GM12874 (cell line): Measurements from ENCODE around the gene NTNG1.

Experiments used
- TF ChIP-seq, protein P1 (sequence below): IDR thresholded peaks from 2 replicates; pipeline ENCODE4 v1.5.1; 2011; ENCODE audit warnings: low read depth, mild to moderate bottlenecking, control low read depth, low read length, moderate library complexity; ENCODE audit not compliant: insufficient read depth

The NTNG1 gene

DNA sequence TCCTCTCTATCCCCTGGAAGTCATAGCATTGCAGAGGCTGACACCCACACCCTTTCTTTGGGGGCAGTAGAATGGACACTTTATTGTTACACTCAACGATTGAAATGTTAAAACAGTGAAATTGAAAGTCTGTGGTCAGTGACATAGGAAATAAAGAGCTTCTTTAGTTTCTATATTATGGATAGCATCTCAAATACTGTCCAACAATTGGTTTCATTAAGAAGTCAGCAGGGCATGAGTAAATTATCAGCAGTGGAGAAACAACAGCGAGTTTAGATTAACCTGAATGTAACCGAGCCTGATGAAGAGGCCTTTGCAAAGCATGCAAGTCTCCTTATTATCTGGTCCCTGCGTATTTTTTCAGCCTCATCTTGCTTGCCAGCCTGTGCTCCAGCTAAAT is 350.7 kb downstream of the NTNG1 start:
- TF ChIP-seq, protein P1, sequence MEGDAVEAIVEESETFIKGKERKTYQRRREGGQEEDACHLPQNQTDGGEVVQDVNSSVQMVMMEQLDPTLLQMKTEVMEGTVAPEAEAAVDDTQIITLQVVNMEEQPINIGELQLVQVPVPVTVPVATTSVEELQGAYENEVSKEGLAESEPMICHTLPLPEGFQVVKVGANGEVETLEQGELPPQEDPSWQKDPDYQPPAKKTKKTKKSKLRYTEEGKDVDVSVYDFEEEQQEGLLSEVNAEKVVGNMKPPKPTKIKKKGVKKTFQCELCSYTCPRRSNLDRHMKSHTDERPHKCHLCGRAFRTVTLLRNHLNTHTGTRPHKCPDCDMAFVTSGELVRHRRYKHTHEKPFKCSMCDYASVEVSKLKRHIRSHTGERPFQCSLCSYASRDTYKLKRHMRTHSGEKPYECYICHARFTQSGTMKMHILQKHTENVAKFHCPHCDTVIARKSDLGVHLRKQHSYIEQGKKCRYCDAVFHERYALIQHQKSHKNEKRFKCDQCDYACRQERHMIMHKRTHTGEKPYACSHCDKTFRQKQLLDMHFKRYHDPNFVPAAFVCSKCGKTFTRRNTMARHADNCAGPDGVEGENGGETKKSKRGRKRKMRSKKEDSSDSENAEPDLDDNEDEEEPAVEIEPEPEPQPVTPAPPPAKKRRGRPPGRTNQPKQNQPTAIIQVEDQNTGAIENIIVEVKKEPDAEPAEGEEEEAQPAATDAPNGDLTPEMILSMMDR: no peak

DNA sequence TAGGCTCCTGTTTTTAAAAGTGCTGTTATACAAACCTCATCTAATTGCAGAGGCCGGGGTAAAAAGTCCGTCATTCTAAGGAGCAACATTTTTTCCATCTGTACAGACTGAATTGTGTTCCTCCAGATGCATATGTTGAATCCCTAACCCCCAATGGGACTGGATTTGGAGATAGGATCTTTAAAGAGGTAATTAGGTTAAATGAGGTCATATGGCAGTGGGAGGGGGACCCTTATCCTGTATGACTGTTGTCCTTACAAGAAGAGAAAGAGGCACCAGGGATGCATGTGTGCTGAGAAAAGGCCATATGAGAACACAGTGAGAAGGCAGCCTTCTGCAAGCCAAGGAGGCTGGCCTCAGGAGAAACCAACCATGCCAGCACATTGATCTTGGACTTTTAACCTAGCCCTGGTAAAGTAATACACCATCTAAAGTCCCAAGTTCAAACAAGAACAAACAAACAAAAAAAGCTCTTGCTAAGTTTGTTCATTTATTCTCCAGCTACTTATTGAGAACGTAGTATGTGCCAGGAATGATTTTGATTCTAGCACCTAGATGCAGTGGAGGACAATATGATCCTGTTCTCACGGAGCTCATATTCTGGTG is 352.4 kb downstream of the NTNG1 start:
- TF ChIP-seq, protein P1: no peak

DNA sequence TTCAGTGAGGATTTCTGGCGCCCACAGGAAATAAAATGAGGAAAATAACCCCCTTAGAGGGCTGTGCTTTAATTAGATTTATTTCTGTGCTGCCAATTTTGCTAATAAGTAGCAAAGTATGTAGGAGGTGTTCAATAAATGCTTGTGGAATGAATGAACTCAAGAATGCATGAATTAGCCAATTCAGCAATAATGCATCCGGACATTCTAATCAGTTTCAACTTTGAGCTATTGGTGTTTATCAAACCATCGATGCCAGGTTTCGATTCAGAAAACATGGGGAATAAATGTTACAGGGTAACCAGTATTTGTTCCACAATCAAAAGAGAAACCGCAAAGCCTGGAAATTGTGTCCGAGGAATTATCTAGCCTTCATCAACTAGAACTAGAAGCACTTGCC is 353.2 kb downstream of the NTNG1 start:
- TF ChIP-seq, protein P1: no peak

DNA sequence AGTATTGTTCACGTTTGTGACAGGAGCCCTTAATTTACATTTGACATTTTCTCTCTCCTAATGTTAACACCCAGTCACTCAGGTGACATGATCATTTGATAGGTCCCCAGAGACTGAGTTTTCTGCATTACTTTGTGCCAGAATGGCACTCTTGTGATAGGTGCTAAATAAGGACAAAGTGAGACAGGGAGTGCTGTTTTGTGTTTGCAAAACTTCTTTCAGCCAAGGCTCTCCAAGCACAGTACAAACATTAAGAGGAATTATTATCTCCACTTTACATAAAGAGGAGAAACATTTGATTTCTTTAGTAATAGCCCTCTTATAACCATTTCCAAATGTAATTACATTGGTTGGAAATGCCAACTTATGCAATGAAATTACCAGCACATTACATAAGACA is 355.2 kb downstream of the NTNG1 start:
- TF ChIP-seq, protein P1: no peak

DNA sequence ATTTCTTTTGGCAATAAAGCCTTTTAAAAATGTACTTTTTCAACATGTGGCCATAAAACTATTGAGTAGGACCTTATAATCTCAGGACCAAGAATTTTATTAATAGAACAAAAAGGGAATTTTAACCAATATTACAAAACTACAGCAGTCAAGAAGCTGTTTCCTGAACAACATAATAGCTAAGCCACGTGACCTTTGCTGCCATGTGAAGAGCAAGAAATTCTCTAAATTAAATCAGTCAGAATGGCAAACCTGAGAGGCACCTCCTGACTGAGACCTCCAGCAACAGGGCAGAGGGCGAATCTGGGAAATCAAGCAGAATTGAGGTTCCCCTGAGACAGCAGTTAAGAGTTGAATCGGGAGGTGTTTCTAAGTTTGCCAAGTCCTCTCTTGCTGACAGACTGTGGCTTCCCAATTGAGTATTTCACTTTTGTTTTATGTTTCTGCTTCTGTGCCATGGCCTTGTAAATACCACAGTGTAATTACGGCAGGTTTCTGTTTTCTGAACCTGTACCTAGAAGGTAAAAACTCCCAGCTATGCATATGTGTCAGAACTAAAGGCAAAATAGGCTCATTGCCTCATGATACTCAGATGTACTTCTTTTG is 358.4 kb downstream of the NTNG1 start:
- TF ChIP-seq, protein P1: no peak

DNA sequence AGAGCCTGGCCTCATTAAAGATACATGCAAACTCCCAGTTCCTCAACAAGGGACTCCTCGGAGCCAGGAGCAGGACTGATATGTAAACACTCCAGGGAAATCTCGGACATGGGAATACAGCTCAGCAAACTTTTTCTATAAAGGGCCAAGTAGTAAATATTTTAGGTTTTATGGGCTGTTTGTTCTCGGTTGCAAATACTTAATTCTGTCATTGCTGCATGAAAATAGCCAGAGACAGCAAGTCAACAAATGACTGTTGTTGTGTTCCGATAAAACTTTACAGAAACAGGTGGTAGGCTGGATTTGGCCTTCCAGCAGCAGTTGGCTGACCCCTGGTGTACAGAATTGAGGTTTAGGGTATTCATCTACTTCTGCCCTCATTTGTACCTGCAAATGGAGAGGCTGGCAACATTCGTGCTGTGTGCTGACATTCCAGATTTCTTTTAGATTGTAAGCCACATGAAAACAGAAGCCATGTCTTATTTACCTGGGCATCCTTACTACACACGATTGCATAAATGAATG is 360.3 kb downstream of the NTNG1 start:
- TF ChIP-seq, protein P1: no peak

DNA sequence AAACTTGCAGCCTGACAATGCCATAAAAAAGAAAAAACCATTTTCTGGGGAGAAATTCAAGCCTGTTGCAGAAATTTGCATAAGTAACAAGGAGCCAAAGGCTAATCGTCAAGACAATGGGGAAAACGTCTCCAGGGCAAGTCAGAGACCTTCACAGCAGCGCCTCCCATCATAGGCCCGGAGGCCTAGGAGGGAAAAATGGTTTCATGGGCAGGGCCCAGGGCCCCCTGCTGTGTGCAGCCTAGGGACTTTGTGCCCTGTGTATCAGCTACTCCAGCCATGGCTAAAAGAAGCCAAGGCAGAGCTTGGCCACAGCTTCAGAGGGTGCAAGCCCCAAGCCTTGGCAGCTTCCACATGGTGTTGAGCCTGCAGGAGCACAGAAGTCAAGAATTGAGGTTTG is 369.5 kb downstream of the NTNG1 start:
- TF ChIP-seq, protein P1: no peak
